PC-9 (cell line): ENCODE results near the gene ZBTB37. TPM values are rescaled to one million over a fixed set of nuclear protein-coding genes. Genes with fewer than 3 reads are reported as not detected.

Experiments
- BruUV-seq: library from RNA; stranded (reverse); fragments of 400-500 nt; replicated peaks from 2 replicates; lab custom pipeline; 2021; lab: Mats Ljungman, UMichigan
- CTCF ChIA-PET: fragments of 300-600 bp; sonication (Branson Sonifier 250); formaldehyde crosslinking; loops from one replicate; lab custom pipeline; 2022; ENCODE audit warnings: antibody characterized with exemption; lab: Charles Lee
- POLR2A ChIA-PET: fragments of 300-600 bp; sonication (Branson Sonifier 250); formaldehyde crosslinking; loops from one replicate; lab custom pipeline; 2022; ENCODE audit warnings: antibody characterized with exemption; ENCODE audit not compliant: unreplicated experiment; lab: Charles Lee
- DNase-seq, 2 experiments: peaks; one replicate each; pipeline versions ENCODE4 v3.0.0 to v3.0.0-alpha.2; 2015 to 2022; ENCODE audit warnings: mixed read lengths in 1 of 2
- H2AFZ ChIP-seq: fragments of 200-600 bp; sonication (generic); 2 replicates; pipeline ENCODE4 v1.8.1; 2017; ENCODE audit warnings: antibody characterized with exemption
- H3F3A ChIP-seq: fragments of 200-600 bp; sonication (generic); 2 replicates; pipeline ENCODE4 v1.8.1; 2017; ENCODE audit warnings: antibody characterized with exemption, mild to moderate bottlenecking, low read depth; ENCODE audit not compliant: insufficient read depth
- H3K27ac ChIP-seq: fragments of 200-600 bp; sonication (generic); 2 replicates; pipeline ENCODE4 v1.6.1; 2016; ENCODE audit warnings: mixed run types
- H3K27me3 ChIP-seq: fragments of 200-600 bp; sonication (generic); 2 replicates; pipeline ENCODE4 v1.6.1; 2016; ENCODE audit warnings: low read depth, mixed run types; ENCODE audit not compliant: insufficient read depth
- H3K36me3 ChIP-seq: fragments of 200-600 bp; sonication (generic); 2 replicates; pipeline ENCODE4 v1.6.1; 2016; ENCODE audit warnings: low read depth, mixed run types
- H3K4me1 ChIP-seq: fragments of 200-600 bp; sonication (generic); replicated peaks from 2 replicates; pipeline ENCODE4 v1.6.1; 2016; ENCODE audit warnings: mixed run types; ENCODE audit not compliant: insufficient read depth
- H3K4me2 ChIP-seq: fragments of 200-600 bp; sonication (generic); 2 replicates; pipeline ENCODE4 v1.6.1; 2017; ENCODE audit warnings: mixed run types
- H3K4me3 ChIP-seq: fragments of 200-600 bp; sonication (generic); 2 replicates; pipeline ENCODE4 v1.6.1; 2016; ENCODE audit warnings: mixed run types
- H3K79me2 ChIP-seq: fragments of 200-600 bp; sonication (generic); 2 replicates; pipeline ENCODE4 v1.6.1; 2017; ENCODE audit warnings: low read depth, mixed run types
- H3K9me2 ChIP-seq: fragments of 200-600 bp; sonication (generic); 2 replicates; pipeline ENCODE4 v1.8.1; 2017; ENCODE audit warnings: mild to moderate bottlenecking; ENCODE audit not compliant: insufficient read depth
- H3K9me3 ChIP-seq: fragments of 200-600 bp; sonication (generic); 2 replicates; pipeline ENCODE4 v1.8.1; 2016; ENCODE audit warnings: low read depth; ENCODE audit not compliant: insufficient read depth
- H4K20me1 ChIP-seq: fragments of 200-600 bp; sonication (generic); 2 replicates; pipeline ENCODE4 v1.8.1; 2017; ENCODE audit not compliant: insufficient read depth
- EZH2 ChIP-seq: fragments of 200-600 bp; sonication (generic); IDR thresholded peaks from 2 replicates; pipeline ENCODE4 v1.8.0; 2017; ENCODE audit warnings: antibody characterized with exemption, low read depth
- intact Hi-C: fragments of 100-400 bp; cut with micrococcal nuclease; formaldehyde crosslinking; loops from one replicate; pipeline ENCODE4 v1.10.0; 2022; ENCODE audit not compliant: unreplicated experiment
- total RNA-seq: library from RNA; stranded (reverse); gene quantifications from 2 replicates; pipeline ENCODE4 v1.2.3, GENCODE V29; 2021
- TF ChIP-seq, protein P1 (sequence below): fragments of 200-600 bp; sonication (generic); conservative IDR thresholded peaks from 2 replicates; pipeline ENCODE4 v1.6.1; 2017; ENCODE audit warnings: mixed run types, antibody characterized with exemption, mild to moderate bottlenecking, moderate library complexity

Gene ZBTB37
- total RNA-seq, 1 experiment from 2014 or later = 8.3 TPM

GRCh38 chr1:173886746-173887611, 18.8 kb downstream of the ZBTB37 start:
- Histone ChIP-seq H3K4me1 (no peaks in the 10 kb centered on the region), H3K79me2 (no peaks in the 10 kb centered on the region), H3K9me3 (no peaks in the 10 kb centered on the region), H3K9me2 (no peaks in the 10 kb centered on the region), H2AFZ (no peak overlapping the region), H4K20me1 (no peaks in the 10 kb centered on the region), H3K36me3 (0 out of 2 replicates have a peak, but pooled peaks cover 4% of the 10 kb centered on the region), H3K4me3 (no peak overlapping the region), H3K27me3 (no peaks in the 10 kb centered on the region), H3K4me2 (no peak overlapping the region), H3F3A (no peaks in the 10 kb centered on the region), H3K27ac (no peak overlapping the region)
- DNase-seq = no peak
- no TSS peak for BruUV-seq
- TF ChIP-seq, protein P1, sequence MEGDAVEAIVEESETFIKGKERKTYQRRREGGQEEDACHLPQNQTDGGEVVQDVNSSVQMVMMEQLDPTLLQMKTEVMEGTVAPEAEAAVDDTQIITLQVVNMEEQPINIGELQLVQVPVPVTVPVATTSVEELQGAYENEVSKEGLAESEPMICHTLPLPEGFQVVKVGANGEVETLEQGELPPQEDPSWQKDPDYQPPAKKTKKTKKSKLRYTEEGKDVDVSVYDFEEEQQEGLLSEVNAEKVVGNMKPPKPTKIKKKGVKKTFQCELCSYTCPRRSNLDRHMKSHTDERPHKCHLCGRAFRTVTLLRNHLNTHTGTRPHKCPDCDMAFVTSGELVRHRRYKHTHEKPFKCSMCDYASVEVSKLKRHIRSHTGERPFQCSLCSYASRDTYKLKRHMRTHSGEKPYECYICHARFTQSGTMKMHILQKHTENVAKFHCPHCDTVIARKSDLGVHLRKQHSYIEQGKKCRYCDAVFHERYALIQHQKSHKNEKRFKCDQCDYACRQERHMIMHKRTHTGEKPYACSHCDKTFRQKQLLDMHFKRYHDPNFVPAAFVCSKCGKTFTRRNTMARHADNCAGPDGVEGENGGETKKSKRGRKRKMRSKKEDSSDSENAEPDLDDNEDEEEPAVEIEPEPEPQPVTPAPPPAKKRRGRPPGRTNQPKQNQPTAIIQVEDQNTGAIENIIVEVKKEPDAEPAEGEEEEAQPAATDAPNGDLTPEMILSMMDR = no peak
- TF ChIP-seq EZH2 = no peak
- intact Hi-C loops = no loop called here
- POLR2A ChIA-PET = no interaction called here
- CTCF ChIA-PET = no interaction called here

- BruUV-seq = no TSS peak
- intact Hi-C loops = no loop called here
- POLR2A ChIA-PET = no interaction called here
Observed at GRCh38 chr1:173887627-173888026, 19.4 kb downstream of the ZBTB37 start.

DNA sequence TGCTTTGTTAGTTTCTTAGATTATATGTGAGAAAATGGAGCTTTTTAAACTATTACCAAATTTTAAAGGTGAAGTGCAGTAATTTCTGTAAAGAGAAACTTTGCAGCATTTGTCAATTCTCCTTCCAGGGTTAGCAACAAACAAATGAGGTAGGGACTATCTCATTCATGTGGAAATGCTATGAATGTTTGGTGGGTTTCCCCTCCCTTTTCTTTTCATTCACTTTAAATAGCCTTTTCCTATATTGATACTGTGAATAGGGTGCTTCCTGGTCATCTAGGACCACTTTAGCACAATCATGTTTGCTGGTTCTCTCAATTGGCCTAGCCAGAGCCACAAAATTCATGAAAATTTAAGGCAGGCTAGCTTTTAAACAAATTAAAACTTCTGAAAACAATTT, 20.6 kb downstream of the ZBTB37 start:
- Histone ChIP-seq H3K9me3 (no peaks in the 10 kb centered on the region), H3K79me2 (no peaks in the 10 kb centered on the region), H3K4me2 (no peak overlapping the region), H4K20me1 (no peaks in the 10 kb centered on the region), H3K4me1 (no peaks in the 10 kb centered on the region), H3K27ac (no peak overlapping the region), H2AFZ (no peak overlapping the region), H3K27me3 (no peaks in the 10 kb centered on the region), H3K9me2 (no peaks in the 10 kb centered on the region), H3F3A (no peaks in the 10 kb centered on the region), H3K4me3 (no peak overlapping the region), H3K36me3 (0 out of 2 replicates have a peak, but pooled peaks cover 4% of the 10 kb centered on the region)
- intact Hi-C loops = no loop called here
- ChIA-PET POLR2A (interaction anchor here (0.6 kb wide), 1 partner anchor 20 kb away, joined by 3 read pairs; no protein-coding TSS in a partner anchor), CTCF (no interaction called here)
- DNase-seq = no peak
- TF ChIP-seq, protein P1 = no peak
- TF ChIP-seq EZH2 = no peak
- no TSS peak for BruUV-seq

More at GRCh38 chr1:173887627-173888026, 19.4 kb downstream of the ZBTB37 start:
- no peaks in the 10 kb centered on the region for H3F3A ChIP-seq
- no peak overlapping the region for H3K4me3 ChIP-seq
- no peaks in the 10 kb centered on the region for H4K20me1 ChIP-seq
- H3K9me2 ChIP-seq = no peaks in the 10 kb centered on the region
- no peak overlapping the region for H3K27ac ChIP-seq
- DNase-seq = no peak
- TF ChIP-seq EZH2 = no peak
- TF ChIP-seq, protein P1 = no peak
- no peak overlapping the region for H3K4me2 ChIP-seq
- H3K9me3 ChIP-seq = no peaks in the 10 kb centered on the region
- H3K4me1 ChIP-seq = no peaks in the 10 kb centered on the region
- no peak overlapping the region for H2AFZ ChIP-seq
- no peaks in the 10 kb centered on the region for H3K27me3 ChIP-seq
- CTCF ChIA-PET = no interaction called here
- H3K79me2 ChIP-seq = no peaks in the 10 kb centered on the region
- H3K36me3 ChIP-seq = 0 out of 2 replicates have a peak, but pooled peaks cover 4% of the 10 kb centered on the region
